ENCODE measurements around the gene KRTAP10-1. TPM values are rescaled to one million over a fixed set of nuclear protein-coding genes. Genes with fewer than 3 reads are reported as not detected.

The KRTAP10-1 gene
- total RNA-seq, 1 donor from 2014 or later: not detected

DNA sequence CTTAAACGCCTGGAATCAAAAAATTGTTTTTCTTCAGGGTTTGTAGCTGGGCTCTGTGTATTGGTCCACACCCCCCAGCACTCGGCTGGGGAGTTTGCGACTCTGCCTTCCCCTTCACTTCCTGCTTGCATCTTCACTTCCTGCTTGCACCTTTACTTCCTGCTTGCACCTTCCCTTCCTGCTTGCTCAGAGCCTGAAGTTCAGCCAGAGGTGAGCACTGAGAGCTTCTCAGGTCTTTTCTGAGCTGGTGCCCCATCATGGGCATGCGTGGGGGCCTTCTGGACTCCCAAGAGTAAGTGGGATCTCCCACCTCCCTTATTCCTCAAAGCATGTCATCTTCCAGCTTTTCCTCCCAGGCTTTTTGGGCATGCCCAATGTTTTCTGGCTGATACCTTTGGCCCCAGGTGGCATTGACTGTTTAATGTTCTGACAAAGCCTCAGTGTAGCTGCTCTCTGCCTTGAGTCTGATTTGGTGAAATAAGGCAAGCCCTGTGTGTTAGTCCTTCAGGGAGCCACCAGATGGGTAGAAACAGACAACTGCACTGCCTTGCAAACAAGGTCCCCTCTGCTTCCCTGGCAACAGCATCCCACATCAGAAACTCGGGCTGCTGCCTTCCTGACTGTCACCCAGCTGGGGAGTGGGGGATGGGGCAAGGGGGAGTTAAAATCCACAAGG lies 7.8 kb upstream of the KRTAP10-1 start:
- DNase-seq: no peak

DNA sequence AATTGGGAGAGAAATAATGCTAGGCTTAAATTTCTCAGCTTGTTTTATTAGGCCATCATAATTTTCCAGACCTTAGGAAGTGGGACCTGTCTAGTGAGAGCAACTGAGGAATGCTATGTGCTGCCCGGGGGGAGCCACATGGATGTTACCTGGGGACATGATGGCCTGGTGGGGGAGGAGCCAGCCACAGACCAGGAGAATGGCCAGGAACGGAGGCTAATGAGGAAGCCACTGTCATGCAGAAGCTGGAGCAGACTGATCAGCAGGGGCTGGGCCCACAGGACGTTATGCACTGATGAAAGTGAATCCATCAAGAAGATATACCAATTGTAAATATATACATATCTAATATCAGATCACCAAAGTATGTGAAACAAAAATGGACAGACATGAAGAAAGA lies 4.6 kb upstream of the KRTAP10-1 start:
- no peak for DNase-seq

DNA sequence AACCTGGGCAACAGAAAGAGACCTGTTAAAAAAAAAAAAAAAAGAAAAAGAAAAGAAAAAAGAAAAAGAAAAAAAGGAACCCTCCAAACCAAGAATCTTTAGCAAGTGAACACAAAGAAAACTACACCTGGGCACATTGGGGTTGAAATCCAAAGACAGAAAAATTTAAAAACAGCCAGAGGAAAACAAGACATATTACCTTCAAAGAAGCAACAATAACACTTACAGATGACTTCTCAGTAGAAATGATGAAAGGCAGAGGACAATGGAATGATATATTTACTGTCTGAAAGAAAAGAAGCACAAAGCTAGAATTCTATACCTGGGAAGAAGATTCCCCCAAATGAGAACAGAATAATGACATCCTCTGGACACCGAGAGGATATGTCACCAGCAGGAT lies 2.7 kb upstream of the KRTAP10-1 start:
- no peak for DNase-seq

DNA sequence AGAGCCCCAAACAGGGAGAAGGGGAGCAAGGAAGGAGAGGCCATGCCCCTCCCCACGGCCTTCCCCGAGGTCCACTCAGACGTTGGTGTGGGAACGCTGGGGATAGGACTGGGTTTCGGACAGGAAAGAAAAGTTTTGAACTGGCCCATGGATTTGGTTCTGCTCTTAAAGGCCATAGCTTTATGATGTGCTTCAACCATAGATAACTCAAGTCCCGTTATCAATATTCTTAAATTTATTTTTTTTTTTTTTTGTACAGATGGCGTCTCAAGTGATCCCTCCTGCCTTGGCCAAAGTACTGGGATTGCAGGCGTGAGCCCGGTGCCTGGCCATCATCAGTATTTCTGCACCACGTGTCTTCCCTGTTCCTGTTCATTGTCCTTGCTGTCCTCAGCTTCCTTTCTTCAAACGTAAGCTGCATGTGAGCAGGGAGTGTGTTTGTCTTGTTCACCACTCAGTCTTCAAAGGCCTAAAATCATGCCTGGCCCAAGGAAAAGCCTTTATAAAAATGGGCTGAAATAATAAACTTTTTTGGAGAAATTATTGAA lies 820 bp upstream of the KRTAP10-1 start:
- DNase-seq: no peak

DNA sequence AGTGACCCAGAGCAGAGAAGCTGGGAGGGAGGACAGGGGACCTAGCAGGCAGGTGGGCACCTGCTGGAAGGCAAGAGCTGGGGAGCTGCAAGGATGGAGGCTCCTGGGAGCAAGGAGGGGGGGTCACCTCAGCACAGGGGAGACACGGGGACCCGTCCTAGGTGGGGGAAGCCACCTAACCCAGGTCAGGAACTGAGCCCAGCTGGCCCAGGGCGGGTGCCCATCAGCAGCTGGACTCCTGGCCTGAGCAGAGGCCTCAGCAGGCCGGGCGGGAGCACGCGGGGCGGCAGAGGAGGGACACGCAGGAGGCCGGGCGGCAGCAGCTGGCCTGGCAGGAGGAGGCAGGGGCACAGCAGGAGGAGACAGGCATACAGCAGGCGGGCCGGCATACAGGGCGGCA lies 949 bp downstream of the KRTAP10-1 start:
- no peak for DNase-seq

DNA sequence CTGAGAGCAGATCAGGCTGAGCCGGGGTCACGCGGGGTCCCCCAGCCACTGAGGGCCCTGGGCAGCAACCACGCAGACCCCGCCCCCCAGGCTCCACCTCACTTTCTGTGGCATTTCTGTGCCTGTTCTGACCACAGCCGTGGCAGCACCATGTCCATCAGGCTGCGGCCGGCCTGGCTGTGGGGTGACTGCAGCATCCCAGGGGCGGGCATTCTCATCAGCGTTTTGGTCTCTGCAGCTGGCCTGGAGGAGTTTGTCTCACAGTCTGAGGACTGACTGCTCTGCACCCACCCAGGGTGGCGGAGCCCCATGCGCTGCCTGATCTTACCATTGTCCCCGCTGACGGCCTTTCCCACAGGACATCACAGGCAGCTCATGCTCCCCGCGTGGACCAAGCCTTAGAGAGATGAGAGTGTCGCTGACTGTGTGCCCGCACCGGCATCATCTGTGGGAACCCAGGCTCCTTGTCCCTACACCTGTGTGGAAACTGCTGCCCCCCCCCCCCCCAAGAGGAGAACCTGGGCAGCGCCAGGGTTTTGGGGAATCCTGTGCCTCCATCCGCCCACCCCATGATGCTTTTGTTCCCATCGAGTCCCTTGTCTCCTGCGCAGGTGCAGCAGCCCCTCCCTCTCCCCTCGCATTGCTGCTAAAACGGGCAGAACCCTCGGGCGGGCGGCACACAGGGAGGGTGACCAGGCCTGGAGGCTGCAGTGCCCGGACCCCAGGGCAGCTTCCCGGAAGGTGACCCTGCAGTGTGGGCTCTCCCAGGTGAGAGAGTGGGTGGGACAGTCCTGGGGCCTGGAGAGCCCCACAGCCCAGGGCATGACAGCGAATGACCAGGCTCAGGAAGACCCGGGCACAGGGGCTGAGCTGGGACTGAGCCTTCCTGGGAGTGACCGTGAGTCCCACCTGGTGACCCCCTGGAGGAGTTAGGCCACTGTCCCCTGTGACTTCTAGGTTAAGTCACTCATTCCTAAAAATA lies 1.8 kb downstream of the KRTAP10-1 start:
- no peak for DNase-seq

DNA sequence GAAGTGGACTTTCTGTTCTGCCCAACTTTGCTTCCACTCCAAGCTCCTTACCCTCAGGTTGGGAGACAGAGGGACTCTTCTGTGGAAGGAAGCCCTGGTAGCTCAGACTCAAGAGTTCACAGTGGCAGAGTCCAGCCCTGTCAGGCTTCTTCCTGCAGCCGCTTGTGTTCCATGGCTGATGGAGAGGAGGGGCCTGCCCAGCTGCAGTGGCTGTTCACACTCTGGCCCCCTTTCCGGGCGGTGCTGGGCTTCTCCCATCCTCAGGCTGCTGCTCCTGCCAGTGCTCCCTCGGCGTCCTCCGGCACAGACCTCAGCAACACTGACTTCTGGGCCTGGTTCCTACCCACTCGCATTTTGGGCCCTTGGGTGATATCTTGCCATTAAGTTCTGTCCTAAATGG lies 4.0 kb downstream of the KRTAP10-1 start:
- no peak for DNase-seq

DNA sequence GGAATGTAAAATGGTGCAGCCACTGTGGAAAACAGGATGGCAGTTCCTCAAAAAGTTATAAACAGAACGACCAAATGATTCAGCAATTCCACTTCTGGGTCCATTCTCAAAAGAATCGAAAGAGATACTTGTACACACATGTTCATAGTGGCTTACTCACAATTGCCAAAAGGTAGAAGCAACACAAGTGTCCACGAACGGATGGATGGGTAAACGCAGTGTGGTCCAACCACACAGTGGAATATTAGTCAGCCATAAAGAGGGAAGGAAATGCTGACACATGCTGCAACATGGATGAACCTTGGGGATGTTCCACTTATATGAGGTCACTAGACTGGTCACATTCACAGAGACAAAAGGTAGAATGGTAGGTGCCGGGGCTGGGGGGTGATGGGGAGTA lies 5.3 kb downstream of the KRTAP10-1 start:
- no peak for DNase-seq

DNA sequence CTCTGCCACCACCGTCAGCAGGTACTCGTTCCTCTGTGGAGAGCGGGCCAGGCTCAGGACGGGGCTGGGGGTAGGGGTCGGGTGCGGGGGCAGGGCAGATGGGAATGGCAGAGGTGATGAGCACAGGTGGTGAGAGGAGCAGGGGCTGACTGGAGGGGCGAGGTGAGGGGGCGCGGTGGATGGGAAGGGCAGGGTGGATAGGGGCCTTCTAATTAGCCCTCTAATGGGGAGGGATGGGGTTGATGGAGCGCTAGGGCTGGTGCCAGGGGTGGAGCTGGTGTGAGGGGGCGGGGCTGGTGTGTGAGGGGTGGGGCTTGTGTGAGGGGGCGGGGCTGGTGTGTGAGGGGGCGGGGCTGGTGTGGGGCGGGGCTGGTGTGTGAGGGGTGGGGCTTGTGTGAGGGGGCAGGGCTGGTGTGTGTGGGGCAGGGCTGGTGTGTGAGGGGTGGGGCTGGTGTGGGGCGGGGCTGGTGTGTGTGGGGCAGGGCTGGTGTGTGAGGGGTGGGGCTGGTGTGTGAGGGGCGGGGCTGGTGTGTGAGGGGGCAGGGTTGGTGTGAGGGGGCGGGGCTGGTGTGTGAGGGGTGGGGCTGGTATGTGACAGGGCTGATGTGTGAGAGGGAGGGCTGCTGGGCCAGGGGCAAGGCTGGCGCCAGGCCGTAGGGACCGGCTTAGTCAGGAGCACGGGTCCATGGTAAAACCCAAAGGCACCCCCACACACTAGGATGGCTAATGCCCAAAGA lies 5.9 kb downstream of the KRTAP10-1 start:
- no peak for DNase-seq

DNA sequence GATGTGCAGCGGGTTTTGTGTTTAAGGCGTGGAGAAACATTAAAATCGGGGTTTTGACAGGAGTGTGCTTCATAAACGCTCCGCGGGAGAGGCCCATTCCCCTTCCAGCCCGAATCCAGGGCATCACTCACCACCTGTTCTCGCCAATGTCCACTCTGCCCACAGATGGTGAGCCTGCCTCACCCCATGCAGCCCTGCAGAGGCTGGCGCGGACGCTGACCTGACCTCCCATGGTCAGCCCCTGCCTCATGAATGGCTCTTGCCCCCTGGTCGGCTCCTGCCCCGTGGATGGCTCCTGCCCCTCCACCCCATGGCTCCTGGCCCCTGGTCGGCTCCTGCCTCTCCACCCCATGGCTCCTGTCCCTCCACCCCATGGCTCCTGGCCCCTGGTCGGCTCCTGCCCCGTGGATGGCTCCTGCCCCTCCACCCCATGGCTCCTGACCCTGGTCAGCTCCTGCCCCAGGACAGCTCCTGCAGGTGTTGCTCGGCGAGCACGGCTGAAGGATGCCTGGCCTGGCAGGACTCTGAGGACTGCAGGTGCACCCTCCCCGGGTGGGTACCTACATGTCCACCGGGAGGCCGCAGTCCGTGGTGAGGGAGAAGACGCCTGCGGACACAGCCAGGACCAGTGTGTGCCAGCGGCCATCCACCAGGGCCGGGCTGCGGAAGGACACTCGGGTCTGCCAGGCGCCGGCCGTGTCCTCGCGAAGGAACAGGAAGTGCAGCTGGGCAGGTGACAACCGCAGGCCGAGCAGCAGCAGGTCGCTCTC lies 6.7 kb downstream of the KRTAP10-1 start:
- no peak for DNase-seq

DNA sequence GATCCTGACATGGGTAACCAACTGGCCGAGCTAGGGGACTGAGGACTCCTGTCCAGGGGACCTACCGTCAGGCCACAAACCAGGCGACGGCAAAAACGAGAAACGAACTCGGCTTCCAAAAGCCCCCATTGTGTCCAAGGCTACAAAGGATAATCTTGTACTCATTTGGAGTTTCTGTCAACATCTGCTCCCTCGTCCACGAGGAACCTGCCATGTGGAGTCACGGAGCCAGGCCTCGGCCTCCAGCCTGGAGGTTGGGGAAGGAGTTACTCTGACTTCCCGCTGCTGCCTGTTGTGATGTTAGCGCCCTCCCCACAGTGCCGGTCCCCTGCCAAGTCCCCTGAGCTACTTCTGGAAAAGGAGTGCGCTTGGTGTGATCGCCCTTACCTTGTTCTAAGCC lies 7.3 kb downstream of the KRTAP10-1 start:
- no peak for DNase-seq

DNA sequence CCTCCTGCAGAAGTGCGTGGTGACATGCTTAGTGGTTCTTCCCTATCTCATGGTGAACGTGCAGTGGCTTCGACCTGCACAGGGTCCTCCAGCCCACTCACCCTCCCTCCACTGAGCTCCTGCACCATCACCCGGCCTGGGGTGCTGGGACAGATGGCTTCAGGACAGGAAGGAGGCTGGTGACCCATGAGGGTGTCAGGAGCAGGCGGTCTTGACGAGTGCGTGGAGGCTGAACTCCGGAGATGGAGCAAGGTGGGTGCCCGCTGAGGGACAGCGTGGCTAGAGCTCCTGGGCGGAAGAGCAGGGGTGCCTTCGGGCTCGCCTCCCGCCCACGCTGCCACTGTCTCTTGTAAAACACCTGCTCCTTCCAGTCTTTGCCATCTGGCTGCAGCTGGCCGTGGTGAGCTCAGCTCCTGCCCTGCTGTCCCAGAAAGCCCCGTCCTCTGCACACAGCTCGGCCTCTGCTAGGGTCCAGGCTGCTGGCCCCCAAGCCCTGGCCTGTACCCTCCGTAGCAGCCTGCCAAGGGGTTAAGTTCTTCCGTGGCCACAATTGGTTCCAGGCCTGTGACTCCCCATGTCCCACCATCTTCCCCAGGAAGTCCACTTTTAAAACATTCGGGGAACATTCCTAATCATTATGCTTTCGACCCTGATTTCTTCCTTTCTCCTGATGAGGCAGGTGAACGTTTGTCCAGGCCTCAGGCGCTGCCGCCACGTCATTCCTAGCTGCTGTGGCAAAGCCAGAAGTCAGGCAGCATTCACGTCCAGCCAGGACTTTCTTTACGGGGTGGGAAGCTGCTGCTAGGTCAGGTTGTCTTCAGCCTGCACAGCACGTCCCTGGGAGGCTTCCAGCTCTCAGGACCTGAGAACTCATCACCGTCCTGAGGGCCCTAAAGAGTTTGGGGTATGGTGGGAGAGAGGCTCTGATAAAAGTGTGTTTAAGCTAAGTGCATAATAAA lies 8.1 kb downstream of the KRTAP10-1 start:
- no peak for DNase-seq

DNA sequence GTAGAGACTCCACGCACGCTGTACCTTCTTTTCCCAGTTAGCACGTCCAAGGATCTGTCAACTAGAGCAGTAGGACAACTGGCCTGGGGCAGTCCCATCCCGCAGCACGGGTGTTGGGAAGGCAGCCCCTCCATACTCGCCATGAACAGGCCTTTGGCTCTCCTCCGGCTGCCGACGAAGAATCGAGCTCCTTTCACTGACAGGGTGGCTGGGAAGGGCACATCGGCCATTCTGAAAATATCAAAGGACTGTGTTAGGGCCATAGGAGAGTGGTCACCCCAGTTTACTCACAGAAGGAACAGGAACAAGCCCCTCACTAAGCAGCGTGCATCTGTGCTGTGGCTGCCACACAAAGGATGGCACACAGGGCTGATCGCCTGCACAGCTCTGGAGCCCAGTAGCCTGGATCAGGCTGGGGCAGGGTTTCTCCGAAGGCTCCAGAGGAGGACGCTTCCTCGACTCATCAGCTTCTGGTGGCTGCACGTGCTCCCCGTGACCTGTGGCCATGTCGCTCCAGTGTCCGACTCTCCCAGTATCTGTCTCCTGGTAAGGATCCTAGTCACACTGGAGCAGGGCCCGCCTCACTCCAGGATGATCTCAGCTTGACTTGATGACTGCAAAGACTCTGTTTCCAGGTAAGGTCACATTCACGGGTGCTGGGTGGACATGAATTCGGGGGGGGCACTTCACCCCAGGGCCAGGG lies 8.9 kb downstream of the KRTAP10-1 start:
- DNase-seq: no peak

DNA sequence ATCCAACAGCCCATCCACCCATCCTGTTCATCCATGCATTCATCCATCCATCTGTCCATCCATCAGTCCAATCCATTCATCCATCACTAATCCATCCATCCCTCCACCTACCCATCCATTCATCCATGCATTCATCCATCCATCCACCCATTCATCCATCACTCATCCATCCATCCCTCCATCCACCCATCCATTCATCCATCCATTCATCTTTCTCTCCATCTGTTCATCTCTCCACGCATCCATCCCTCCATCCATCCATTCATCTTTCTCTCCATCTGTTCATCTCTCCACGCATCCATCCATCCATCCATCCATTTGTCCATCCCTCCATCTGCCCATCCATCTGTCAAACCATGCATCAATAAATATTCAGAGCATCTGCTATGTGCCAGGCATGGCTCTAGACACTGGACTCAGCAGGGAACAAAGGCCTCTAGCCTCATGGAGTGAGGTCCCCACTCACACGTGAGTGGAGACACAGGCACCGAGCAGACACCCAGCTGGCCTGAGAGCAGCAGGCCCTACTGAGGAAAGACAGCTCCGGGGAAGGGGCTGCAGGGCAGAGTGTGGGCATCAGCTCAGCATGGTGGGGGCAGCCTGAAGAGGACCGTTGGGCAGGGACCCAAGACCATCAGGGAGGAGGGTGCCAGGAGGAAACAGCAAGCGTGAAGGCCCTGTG lies 9.6 kb downstream of the KRTAP10-1 start:
- DNase-seq: no peak

DNA sequence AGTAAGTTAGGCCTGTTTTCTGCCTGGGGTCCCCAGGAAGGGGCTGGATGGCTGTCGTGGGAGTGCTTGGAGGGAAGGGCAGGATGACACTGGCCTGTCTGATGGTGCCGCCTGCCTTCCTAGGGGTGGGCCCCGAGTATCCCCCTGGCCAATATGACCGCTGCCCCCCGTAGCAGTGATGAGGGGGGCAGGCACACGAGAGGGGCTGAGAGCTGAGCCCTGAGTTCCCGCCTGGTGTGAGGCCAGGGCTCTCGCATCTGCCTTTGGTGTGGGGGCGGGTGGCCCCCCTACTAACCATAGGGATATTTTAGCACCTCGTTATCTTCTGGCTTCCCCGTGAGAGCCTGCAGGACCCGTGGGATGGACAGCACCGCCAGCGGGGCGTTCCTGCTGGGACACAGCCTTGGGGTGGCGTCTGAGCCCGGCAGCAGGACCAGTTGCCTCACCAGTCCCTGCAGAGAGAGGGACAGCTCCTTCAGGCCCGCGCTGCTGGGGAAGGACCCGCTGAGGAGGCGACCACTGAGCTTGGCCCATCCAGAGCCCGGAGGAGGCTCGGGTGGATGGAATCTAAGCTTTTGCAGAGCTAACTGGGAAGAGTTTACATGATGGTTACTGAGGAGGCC lies 10.4 kb downstream of the KRTAP10-1 start:
- no peak for DNase-seq

DNA sequence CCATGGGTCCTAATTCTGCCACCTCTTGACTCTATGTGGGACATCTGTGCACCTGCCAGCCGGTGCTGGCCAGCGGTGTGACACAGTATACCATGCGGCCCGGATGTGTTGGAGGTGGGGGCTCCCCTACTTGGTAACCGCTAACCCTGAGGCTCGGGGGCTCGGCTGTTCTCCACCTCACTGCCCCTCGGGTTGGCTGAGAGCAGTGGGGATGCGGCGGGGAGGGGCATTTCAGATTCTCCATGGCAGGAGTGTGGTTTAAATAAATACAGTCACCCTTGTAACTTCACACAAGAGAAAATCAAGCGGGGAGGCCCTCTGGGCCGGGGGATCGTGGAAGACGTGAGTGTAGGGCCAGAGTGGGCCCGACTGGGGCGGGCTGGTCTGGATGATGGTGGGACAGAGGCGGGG lies 11.0 kb downstream of the KRTAP10-1 start:
- DNase-seq: no peak

DNA sequence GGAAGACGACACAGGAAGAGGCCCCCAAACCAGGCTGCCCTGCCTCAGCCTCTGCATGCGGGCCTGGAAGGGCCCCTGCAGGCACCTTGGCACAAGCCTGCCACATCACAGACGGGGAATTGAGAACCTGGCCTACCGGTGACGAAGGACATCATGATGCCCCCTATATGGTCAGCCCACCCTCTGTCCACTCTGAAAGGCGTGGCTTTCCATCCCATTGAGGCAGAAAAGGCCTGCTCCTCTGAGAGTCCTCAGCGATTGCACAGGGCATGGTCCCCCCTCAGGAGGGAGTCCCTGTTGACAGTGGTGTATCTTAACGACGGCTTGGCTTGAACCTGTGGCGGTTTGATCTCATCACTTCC lies 11.4 kb downstream of the KRTAP10-1 start:
- no peak for DNase-seq

DNA sequence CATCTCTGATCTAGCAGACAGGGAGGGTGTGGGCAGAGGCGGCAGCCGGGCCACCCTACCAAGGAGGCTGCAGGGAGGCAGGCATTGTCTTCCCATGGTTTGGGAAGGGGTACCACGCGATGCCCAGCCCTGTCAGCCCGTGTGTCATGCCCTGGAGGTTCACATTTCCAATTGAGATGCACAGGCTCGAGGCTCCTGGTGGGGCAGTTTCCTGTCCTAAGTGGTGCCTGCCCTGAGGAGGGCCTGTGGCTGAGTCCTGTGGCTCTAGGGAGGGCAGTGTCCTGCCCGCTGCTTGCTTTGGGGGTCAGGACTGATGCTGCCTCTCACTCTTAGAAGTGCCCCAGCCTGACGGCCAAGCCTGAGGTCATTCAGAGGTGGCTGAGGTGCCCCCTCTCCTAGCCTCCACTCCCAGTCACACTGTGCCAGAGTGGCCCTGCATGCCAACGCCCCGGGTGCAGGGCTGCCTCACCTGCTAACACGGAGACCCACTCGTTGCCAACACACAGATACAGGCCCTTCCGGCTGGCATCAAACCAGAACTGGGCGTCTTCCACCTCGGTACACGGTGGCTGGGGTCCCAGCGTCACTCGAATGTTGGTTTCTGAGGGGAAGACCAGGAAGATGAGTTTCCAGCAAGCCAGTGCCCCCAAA lies 11.9 kb downstream of the KRTAP10-1 start:
- DNase-seq: no peak

All from dermis blood vessel endothelial cell (primary cell).